ENCODE results near the gene PARN.
"Not testable (repeated sequence)": the region's sequence is repeated elsewhere in the genome, so short reads cannot be mapped to it uniquely, and the experiment has no call there.

The PARN gene

DNA sequence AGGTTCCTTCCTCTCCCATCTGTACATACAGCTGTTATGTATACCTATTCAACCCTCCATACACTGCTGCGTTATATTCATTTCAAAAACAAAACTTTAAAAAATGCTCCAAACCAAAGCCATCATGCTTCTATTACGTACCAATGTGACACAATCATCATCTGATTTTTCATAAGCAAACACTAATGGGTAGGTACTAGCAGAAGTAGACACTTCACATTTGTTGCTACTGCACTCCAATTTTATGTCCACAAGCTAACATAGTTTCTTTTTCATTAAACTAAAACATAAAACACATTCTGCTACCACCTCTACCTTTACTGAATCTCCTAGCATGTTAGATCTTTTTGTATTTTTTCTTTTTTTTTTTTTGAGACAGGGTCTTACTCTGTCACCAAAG lies 57.5 kb downstream of the PARN start:
- DNase-seq, result no peak

DNA sequence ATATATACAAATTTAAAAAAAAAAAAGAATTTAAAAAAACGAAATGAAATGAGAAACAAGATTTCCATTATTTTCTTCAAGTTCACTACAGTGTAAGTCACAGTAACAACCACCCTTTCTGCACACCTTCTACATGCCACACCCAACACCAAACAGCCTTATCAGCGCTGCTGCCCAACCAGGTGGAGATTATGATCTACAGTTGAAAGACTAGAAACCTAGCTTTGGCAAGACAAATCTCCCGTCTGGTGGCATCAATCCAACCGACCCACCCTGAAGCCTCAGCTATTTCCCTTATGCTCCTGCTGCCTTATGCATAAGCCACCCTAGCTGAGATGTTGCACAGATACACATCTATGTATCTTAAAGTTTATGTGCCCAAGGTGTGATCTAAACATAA lies 60.8 kb downstream of the PARN start:
- DNase-seq, result no peak

- no peak for DNase-seq
These were observed 63.5 kb downstream of the PARN start for GRCh38 chr16:14566599-14566998.

GRCh38 chr16:14565688-14566025 lies 64.4 kb downstream of the PARN start:
- DNase-seq, result no peak

GRCh38 chr16:14564861-14565687 lies 65.0 kb downstream of the PARN start:
- DNase-seq, result no peak

DNA sequence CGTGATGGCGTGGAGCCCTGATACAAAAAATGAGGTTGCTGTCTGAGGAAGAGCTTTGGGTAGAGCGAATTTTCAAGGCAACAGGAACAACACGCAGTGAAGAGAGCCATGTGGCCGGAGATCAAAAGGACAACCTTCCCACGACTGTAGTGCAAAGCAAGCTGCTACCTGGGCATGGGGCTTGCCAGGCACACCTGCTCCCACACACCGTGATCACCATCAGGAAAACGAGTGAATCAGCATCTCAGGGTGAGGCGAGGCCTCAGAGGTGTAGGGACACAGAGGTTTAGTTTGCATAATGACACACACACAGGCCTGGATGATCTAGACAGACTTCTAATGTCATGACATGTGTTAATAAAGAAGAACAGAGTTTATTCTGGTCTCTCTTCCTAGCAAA lies 65.7 kb downstream of the PARN start:
- no peak for DNase-seq

- no peak for DNase-seq
These were observed 67.2 kb downstream of the PARN start for GRCh38 chr16:14562691-14563491.

- DNase-seq, result no peak
These were observed 69.5 kb downstream of the PARN start for GRCh38 chr16:14560523-14560922.

- DNase-seq, result peak; percentile 39 to 61 (median 58)
These were observed 70.2 kb downstream of the PARN start for GRCh38 chr16:14559809-14560241.

- no peak for DNase-seq
These were observed 76.6 kb downstream of the PARN start for GRCh38 chr16:14553447-14553846.

DNA sequence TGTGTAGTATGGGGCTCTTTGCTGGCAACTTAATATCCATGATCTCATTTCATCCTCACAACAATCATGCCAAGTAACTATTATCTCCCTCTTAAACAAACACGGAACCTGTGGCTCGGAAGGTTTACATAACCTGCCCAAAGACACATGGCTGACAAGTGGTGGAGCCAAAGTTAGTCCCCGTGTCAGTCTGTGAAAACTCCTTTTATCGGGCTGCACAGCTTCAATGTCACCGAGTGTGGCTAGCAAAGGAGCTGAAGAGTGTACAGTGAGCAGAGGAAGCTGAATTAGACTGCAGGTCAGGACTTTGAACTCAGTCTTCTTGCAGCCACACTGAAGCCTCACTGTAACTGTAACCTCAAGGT lies 80.3 kb downstream of the PARN start:
- no peak for DNase-seq

- DNase-seq, result no peak
These were observed 80.9 kb downstream of the PARN start for GRCh38 chr16:14548933-14549788.

DNA sequence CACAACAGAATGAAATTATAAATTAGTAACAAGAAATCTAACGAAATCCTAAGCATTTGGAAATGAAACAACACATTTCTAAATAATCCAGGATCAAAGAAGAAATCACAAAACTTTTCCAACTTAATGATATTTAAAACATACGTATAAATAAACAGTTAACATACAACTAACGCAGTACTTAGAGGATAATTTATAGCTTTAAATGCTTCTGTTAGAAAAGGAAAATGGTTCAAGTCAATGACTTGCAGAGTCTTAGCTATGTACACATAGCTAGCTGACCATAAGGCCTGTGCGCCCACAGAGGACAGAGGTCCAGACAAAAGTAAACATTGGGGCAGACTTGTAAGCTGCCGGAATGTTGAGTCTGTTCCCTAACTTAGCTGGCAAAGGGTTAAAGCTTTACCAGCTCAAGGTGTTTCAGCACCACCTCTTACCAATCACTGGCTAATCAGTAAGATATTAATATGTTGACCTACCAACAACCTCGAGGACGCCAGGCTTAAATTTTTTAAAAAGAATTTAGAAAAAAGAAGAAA lies 84.6 kb downstream of the PARN start:
- DNase-seq, result no peak

DNA sequence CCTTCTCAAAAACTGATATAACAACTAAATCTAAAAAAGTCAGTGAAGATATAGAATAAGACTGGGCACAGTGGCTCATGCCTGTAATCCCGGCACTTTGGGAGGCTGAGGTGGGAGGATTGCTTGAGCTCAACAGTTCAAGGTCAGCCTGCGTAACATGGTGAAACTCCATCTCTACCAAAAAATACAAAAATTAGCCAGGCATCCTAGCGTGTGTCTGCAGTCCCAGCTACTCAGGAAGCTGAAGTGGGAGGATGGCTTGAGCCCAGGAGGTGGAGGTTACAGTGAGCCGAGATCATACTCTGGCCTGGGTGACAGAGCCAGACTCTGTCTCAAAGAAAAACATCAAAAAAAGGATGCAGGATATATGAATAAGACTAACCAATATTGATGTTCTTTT lies 85.2 kb downstream of the PARN start:
- DNase-seq, result not testable (repeated sequence)

DNA sequence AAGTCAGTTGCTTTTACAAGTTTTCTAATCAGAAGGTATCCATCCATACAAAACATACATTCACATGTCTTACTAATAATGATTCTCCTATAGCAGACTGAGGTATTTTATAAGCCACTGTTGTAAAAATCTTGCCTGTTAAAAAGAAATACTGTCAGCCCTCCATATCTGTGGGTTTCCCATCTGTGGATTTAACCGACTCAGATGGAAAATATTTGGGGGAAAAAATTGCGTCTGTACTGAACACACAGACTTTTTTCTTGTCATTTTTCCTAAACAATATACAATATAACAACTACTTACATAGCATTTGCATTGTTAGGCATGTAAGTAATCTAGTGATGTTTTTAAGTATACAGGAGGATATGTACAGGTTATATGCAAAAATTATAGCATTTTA lies 90.4 kb downstream of the PARN start:
- no peak for DNase-seq

DNA sequence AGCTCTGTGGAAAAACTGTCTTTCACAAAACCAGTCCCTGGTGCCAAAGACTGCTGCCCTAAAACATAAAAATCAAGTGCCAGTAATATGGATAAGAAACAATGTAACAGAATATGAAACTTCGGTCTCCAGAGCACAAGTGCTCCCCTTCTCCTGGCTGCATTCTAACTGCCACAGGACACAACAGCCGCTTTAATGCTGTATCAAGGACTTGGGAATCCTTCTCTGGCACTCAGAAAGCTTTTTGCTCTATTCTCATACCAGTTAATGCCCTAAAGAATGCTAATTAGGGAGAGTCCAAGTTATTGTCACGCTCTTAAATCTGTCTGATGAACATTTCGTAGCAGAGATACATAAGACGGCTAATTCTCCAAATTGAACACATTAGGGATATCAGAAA lies 90.9 kb downstream of the PARN start:
- DNase-seq, result no peak

DNA sequence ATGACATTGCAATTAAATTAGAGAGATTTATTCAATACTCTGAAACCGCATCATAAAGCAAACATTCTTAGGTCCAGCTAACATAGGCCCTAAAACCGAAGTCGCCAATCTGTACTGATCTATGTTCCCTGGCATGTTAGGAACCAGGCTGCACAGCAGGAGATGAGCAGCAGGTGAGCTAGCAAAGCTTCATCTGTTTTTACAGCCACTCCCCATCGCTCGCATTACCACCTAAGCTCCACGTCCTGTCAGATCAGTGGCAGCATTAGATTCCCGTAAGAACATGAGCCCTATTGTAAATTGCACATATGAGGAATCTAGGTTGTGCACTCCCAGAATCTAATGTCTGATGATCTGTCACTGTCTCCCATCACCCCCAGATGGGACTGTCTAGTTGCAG lies 91.5 kb downstream of the PARN start:
- no peak for DNase-seq

DNA sequence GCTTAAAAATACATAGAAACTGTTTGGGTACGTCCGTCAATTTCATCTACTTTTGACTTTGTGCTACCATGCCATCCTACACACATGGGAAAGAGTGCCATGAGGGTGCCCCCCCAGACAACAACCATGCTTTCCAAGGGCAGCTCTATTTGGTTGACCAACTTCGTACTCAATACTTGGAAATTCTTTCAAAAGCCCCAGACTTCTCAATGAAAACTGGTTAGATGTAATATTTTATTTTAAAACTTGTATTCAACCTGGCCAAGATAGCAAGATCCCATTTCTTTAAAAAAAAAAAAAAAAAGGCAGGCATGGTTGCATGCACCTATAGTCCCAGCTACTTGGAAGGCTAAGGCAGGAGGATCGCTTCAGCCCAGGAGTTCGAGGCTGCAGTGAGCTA lies 98.4 kb downstream of the PARN start:
- DNase-seq, result no peak

GRCh38 chr16:14531101-14531500 lies 99.0 kb downstream of the PARN start:
- DNase-seq, result no peak

DNA sequence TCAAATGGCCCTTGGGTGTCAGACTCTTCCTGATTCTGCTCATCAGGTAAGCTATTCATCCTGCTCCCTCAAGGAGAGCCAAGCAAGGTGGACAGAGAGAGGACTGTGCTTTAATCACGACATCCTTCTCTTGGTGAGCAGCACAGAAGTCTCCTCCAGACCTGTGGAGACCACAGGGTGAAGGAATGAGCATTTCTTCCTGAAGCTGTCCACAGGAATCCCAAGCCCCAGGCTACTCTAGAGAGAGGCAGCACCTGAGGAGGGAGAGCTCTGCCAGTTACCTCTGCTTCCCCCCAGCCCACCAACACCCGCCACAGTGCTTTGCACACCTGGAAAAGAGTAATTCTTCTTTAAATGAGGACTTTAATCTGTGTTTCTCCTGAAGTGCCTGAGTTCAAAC lies 100.0 kb downstream of the PARN start:
- DNase-seq, result no peak

DNA sequence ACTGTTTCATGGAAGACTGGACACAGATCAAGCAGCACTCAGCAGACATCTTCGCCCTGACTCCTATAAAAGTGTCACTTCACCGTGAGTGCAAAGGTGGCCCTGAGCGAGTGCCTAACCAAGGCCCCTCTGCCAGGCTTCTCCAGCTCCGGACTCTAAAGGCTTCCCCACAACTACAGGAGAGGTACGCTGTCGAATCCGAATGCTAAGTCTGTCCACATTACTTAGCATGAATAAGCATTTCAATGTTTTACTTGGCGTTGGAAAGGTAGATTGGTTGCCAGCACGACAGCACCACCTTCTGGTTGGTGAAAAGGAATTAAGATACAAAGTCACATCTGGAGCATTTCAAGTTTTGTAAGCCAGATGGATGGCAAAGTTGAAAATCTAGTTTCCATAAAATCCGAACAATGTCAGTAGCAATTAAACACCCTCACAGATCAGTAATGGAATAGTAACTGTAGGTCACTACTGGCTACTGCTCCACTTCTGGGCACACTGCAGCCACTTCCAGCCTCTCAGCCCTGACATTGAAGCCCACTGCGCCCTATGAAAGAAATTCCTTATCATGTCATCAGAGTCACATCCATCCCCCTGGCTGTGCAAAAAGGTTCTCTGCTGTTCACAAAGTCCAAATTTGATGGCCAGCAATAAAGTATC lies 100.9 kb downstream of the PARN start:
- peak; percentile 68 to 81 (median 76) for DNase-seq

- DNase-seq, result no peak
These were observed 101.8 kb downstream of the PARN start for GRCh38 chr16:14528306-14528705.
